IPS-15b (cell line): Measurements from ENCODE around the gene NALCN.

ENCODE experiments used
- H3K27me3 ChIP-seq: one replicate; pipeline ENCODE4 v1.6.1; 2013; ENCODE audit warnings: low read length; ENCODE audit not compliant: control insufficient read depth, insufficient read depth
- H3K36me3 ChIP-seq: one replicate; pipeline ENCODE4 v1.6.1; 2013; ENCODE audit warnings: low read length; ENCODE audit not compliant: control insufficient read depth, insufficient read depth
- H3K4me1 ChIP-seq: one replicate; pipeline ENCODE4 v1.6.1; 2013; ENCODE audit warnings: mild to moderate bottlenecking, low read length; ENCODE audit not compliant: control insufficient read depth, insufficient read depth
- H3K4me3 ChIP-seq: one replicate; pipeline ENCODE4 v1.5.1; 2013; ENCODE audit warnings: low read depth, low read length
- H3K9ac ChIP-seq: one replicate; pipeline ENCODE4 v1.6.1; 2013; ENCODE audit warnings: low read depth, mild to moderate bottlenecking, low read length
- H3K9me3 ChIP-seq: one replicate; pipeline ENCODE4 v1.6.1; 2013; ENCODE audit warnings: mild to moderate bottlenecking, low read length; ENCODE audit not compliant: control insufficient read depth, insufficient read depth

NALCN gene

GRCh38 chr13:101026328-101026727 lies 390.0 kb downstream of the NALCN start:
- no peaks in the 10 kb centered on the region for H3K36me3 ChIP-seq
- H3K9ac ChIP-seq: no peak overlapping the region
- H3K27me3 ChIP-seq: no peaks in the 10 kb centered on the region
- no peak overlapping the region for H3K4me3 ChIP-seq
- H3K9me3 ChIP-seq: no peaks in the 10 kb centered on the region
- peaks cover 3% of the 10 kb centered on the region for H3K4me1 ChIP-seq

- Histone ChIP-seq H3K9ac (no peak overlapping the region), H3K4me1 (peaks cover 3% of the 10 kb centered on the region), H3K4me3 (no peak overlapping the region), H3K36me3 (no peaks in the 10 kb centered on the region), H3K27me3 (no peaks in the 10 kb centered on the region), H3K9me3 (no peaks in the 10 kb centered on the region)
These were observed 390.4 kb downstream of the NALCN start for GRCh38 chr13:101025925-101026324.

- H3K27me3 ChIP-seq: no peaks in the 10 kb centered on the region
- H3K9ac ChIP-seq: no peak overlapping the region
- peaks cover 3% of the 10 kb centered on the region for H3K4me1 ChIP-seq
- H3K4me3 ChIP-seq: no peak overlapping the region
- no peaks in the 10 kb centered on the region for H3K36me3 ChIP-seq
- H3K9me3 ChIP-seq: no peaks in the 10 kb centered on the region
These were observed 390.8 kb downstream of the NALCN start for GRCh38 chr13:101025519-101025918.

GRCh38 chr13:101019126-101019525 lies 397.2 kb downstream of the NALCN start:
- Histone ChIP-seq H3K4me3 (no peak overlapping the region), H3K27me3 (no peaks in the 10 kb centered on the region), H3K4me1 (no peaks in the 10 kb centered on the region), H3K9ac (no peak overlapping the region), H3K36me3 (no peaks in the 10 kb centered on the region), H3K9me3 (no peaks in the 10 kb centered on the region)

- H3K4me1 ChIP-seq: no peaks in the 10 kb centered on the region
- no peaks in the 10 kb centered on the region for H3K36me3 ChIP-seq
- H3K9me3 ChIP-seq: no peaks in the 10 kb centered on the region
- H3K9ac ChIP-seq: no peak overlapping the region
- no peaks in the 10 kb centered on the region for H3K27me3 ChIP-seq
- no peak overlapping the region for H3K4me3 ChIP-seq
These were observed 397.6 kb downstream of the NALCN start for GRCh38 chr13:101018720-101019119.

- no peaks in the 10 kb centered on the region for H3K9me3 ChIP-seq
- no peaks in the 10 kb centered on the region for H3K27me3 ChIP-seq
- H3K4me3 ChIP-seq: no peak overlapping the region
- H3K4me1 ChIP-seq: no peaks in the 10 kb centered on the region
- no peaks in the 10 kb centered on the region for H3K36me3 ChIP-seq
- H3K9ac ChIP-seq: no peak overlapping the region
These were observed 399.0 kb downstream of the NALCN start for GRCh38 chr13:101017123-101017872.

GRCh38 chr13:101016475-101016874 lies 399.8 kb downstream of the NALCN start:
- Histone ChIP-seq H3K9me3 (no peaks in the 10 kb centered on the region), H3K36me3 (no peaks in the 10 kb centered on the region), H3K4me1 (no peaks in the 10 kb centered on the region), H3K9ac (no peak overlapping the region), H3K27me3 (no peaks in the 10 kb centered on the region), H3K4me3 (no peak overlapping the region)

- no peaks in the 10 kb centered on the region for H3K9me3 ChIP-seq
- H3K4me3 ChIP-seq: no peak overlapping the region
- H3K27me3 ChIP-seq: no peaks in the 10 kb centered on the region
- H3K4me1 ChIP-seq: peaks cover 4% of the 10 kb centered on the region
- no peaks in the 10 kb centered on the region for H3K36me3 ChIP-seq
- H3K9ac ChIP-seq: no peak overlapping the region
These were observed 403.1 kb downstream of the NALCN start for GRCh38 chr13:101013245-101013644.

- Histone ChIP-seq H3K4me3 (no peak overlapping the region), H3K9ac (no peak overlapping the region)
These were observed 406.2 kb downstream of the NALCN start for GRCh38 chr13:101010100-101010499.

GRCh38 chr13:101007245-101007644 lies 409.1 kb downstream of the NALCN start:
- H3K4me3 ChIP-seq: no peak overlapping the region
- H3K9ac ChIP-seq: no peak overlapping the region
- peaks cover 6% of the 10 kb centered on the region for H3K4me1 ChIP-seq
- no peaks in the 10 kb centered on the region for H3K36me3 ChIP-seq
- H3K9me3 ChIP-seq: no peaks in the 10 kb centered on the region
- H3K27me3 ChIP-seq: no peaks in the 10 kb centered on the region

More at GRCh38 chr13:101010100-101010499, 406.2 kb downstream of the NALCN start:
- H3K9me3 ChIP-seq: no peaks in the 10 kb centered on the region
- peaks cover 4% of the 10 kb centered on the region for H3K4me1 ChIP-seq
- H3K36me3 ChIP-seq: no peaks in the 10 kb centered on the region
- no peaks in the 10 kb centered on the region for H3K27me3 ChIP-seq
